ENCODE data around the gene RANBP10. TPM values are rescaled to one million over a fixed set of nuclear protein-coding genes. Genes with fewer than 3 reads are reported as not detected.

The RANBP10 gene
- total and polyA plus RNA-seq, 2 of the 8 experiments (the other 6 are each of a cell fraction or from before 2014, with no cell fraction given), result 14.2 to 16.8 TPM

DNA sequence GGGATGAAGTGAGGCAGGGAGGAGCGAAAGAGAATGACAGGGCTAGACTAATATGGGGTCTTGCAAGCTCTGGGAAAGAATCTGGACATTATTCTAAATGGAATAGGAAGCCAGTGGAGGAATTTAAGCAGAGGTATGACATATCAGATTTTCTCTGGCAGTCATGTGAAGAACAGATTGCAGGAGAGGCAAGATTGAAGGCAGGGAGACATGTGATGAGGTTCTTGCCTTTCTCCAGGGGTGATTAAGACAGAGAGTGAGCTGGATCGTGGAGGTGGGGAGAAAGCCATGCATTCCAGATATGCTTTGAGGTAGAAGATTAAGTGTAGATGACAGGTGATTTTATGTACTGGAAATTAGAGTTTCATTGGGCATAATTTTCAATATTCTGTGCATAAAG lies 31.5 kb upstream of the RANBP10 start:
- Histone ChIP-seq H3K4ac (replicated peaks; ENCODE audit: insufficient read length, low read depth, low read length) (no peak overlapping the region), H3K14ac (ENCODE audit: insufficient read length) (no peak overlapping the region), H3K56ac (replicated peaks; ENCODE audit: insufficient read length, low read depth, low read length) (no peak overlapping the region), H3K36me3 (ENCODE audit: control insufficient read depth in 2 of 4, insufficient read depth in 4 of 4, low read length in 3 of 4) (no peaks in the 10 kb centered on the region), H3K4me2 (ENCODE audit: insufficient read depth in 1 of 2, low read depth in 2 of 2, low read length in 2 of 2) (no peak overlapping the region), H3K4me3 (ENCODE audit: extremely low read depth in 1 of 4, insufficient read depth in 2 of 4, low read depth in 3 of 4, low read length in 4 of 4) (no peak overlapping the region), H3K23me2 (ENCODE audit: low read depth, low read length) (peaks cover 11% of the 10 kb centered on the region), H3K27ac (ENCODE audit: low read depth, low read length) (no peak overlapping the region), H2BK15ac (ENCODE audit: low read length) (0 out of 2 replicates have a peak overlapping the region, but pooled peaks have one; percentile 72), H3K9ac (replicated peaks in 1 of 4; ENCODE audit: extremely low read depth in 1 of 4, low read depth in 3 of 4, low read length in 3 of 4) (no peak overlapping the region), H2BK5ac (ENCODE audit: low read depth, low read length) (no peak overlapping the region), H3K4me1 (replicated peaks in 1 of 4; ENCODE audit: control insufficient read depth in 3 of 4, insufficient read depth in 4 of 4, low read length in 3 of 4) (peaks cover 0 to 5% (median 3%) of the 10 kb centered on the region in 4 experiments; a peak in 4 of 7 replicates), H2BK20ac (ENCODE audit: low read length) (no peak overlapping the region), H2AFZ (ENCODE audit: low read length) (no peak overlapping the region), H3K23ac (ENCODE audit: insufficient read length) (no peak overlapping the region), H2AK5ac (ENCODE audit: low read depth, low read length) (no peak overlapping the region), H3K79me2 (ENCODE audit: control insufficient read depth in 1 of 2, insufficient read depth in 2 of 2, low read length in 2 of 2) (peaks cover 0 to 3% of the 10 kb centered on the region in 2 experiments; a peak in 2 of 4 replicates), H4K91ac (replicated peaks; ENCODE audit: insufficient read length, low read length) (no peak overlapping the region), H3K9me3 (ENCODE audit: insufficient read depth in 2 of 2, low read depth in 1 of 2, low read length in 1 of 2) (no peaks in the 10 kb centered on the region), H3K27me3 (replicated peaks in 1 of 4; ENCODE audit: control insufficient read depth in 3 of 4, extremely low read depth in 1 of 4, insufficient read depth in 3 of 4, low read length in 3 of 4) (no peaks in the 10 kb centered on the region), H2BK12ac (ENCODE audit: low read depth, low read length) (no peak overlapping the region), H2BK120ac (replicated peaks; ENCODE audit: low read depth, low read length) (no peak overlapping the region), H4K20me1 (replicated peaks in 1 of 2; ENCODE audit: control insufficient read depth in 1 of 2, insufficient read depth in 2 of 2, low read length in 2 of 2) (peaks cover 0 to 3% of the 10 kb centered on the region in 2 experiments), H4K5ac (ENCODE audit: insufficient read length, low read depth, low read length) (no peak overlapping the region), H3K79me1 (ENCODE audit: low read depth, low read length) (no peaks in the 10 kb centered on the region; the same call in 1 of the 2 replicates), H3K18ac (ENCODE audit: extremely low read depth, low read length) (no peak overlapping the region), H4K8ac (ENCODE audit: extremely low read depth, insufficient read depth, low read length) (no peak overlapping the region)
- DNase-seq (ENCODE audit: low read depth in 1 of 2, low spot score in 2 of 2) (no peak), FAIRE-seq (no peak)
- ChIA-PET POLR2A (ENCODE audit: partially characterized antibody) (interaction anchor here (1.3 kb wide), 1 partner anchor 8 kb away, joined by 3 read pairs; no protein-coding TSS in a partner anchor), CTCF (ENCODE audit: partially characterized antibody) (interaction anchor here (0.6 to 1.0 kb wide), 2 partner anchors 10 to 70 kb away, joined by 4 read pairs; partner anchors contain the start of gene CENPT)
- 91% methylated on average over 2 of the region's 2 CpGs; no CpG with 5 or more reads in 1 of the 2 experiments for WGBS, 2 experiments (ENCODE audit: extremely low coverage in 1 of 2, insufficient coverage in 1 of 2, insufficient read length in 1 of 2, insufficient replicate concordance in 2 of 2, low coverage in 1 of 2, low lambda C conversion rate in 2 of 2, missing lambda C conversion rate in 1 of 2)
- TF ChIP-seq TCF12 (IDR thresholded peaks at IDR 0.05; ENCODE audit: low read depth, low read length) (no peak), MAFK (IDR thresholded peaks at IDR 0.05; ENCODE audit: low read depth, low read length) (no peak), ASH2L (IDR thresholded peaks at IDR 0.05; ENCODE audit: low read length) (no peak), BRCA1 (IDR thresholded peaks at IDR 0.05; ENCODE audit: low read depth, low read length) (no peak), YY1 (IDR thresholded peaks at IDR 0.05; ENCODE audit: low read depth, low read length) (no peak), SAP30 (IDR thresholded peaks at IDR 0.05; ENCODE audit: insufficient read depth, insufficient replicate concordance, low read length) (no peak)
